WTC11 (cell line): Measurements from ENCODE around the gene PRR15L. TPM values are rescaled to one million over a fixed set of nuclear protein-coding genes. Genes with fewer than 3 reads are reported as not detected.

Experiments
- ATAC-seq: fragments of 200-7000 bp; cut with Tn5 transposase; 2 replicates; pipeline ENCODE4 v1.10.0; 2021; ENCODE audit warnings: mild to moderate bottlenecking, moderate library complexity
- CTCF ChIA-PET: fragments of 300-600 bp; sonication (Branson Sonifier 250); formaldehyde crosslinking; loops from one replicate; lab custom pipeline; 2021; ENCODE audit warnings: antibody characterized with exemption; lab: Charles Lee
- POLR2A ChIA-PET: fragments of 350-600 bp; sonication (Branson Sonifier 250); formaldehyde crosslinking; loops from one replicate; lab custom pipeline; 2021; ENCODE audit warnings: antibody characterized with exemption; lab: Charles Lee
- DNase-seq: peaks from one replicate; pipeline ENCODE4 v3.0.0; 2021; ENCODE audit warnings: low spot score
- H3K27ac Mint-ChIP-seq: 2 replicates; pipeline ENCODE4 v1.8.0; 2021; ENCODE audit warnings: mixed read lengths
- H3K27me3 Mint-ChIP-seq: 2 replicates; pipeline ENCODE4 v1.8.0; 2021; ENCODE audit warnings: low read depth, mild to moderate bottlenecking, moderate library complexity, mixed read lengths
- H3K36me3 Mint-ChIP-seq: 2 replicates; pipeline ENCODE4 v1.8.0; 2021; ENCODE audit warnings: mixed read lengths
- H3K4me1 Mint-ChIP-seq: 2 replicates; pipeline ENCODE4 v1.8.0; 2022; ENCODE audit warnings: mixed read lengths
- H3K4me3 Mint-ChIP-seq: 2 replicates; pipeline ENCODE4 v1.8.0; 2021; ENCODE audit warnings: mild to moderate bottlenecking, moderate library complexity, mixed read lengths
- H3K9me3 Mint-ChIP-seq: 2 replicates; pipeline ENCODE4 v1.8.0; 2021; ENCODE audit warnings: mixed read lengths
- CREB1 ChIP-seq: sonication (generic); formaldehyde crosslinking; IDR thresholded peaks from 2 replicates; pipeline ENCODE4 v1.8.0; 2023; ENCODE audit warnings: mild to moderate bottlenecking, missing genetic modification reagents
- ETV6 ChIP-seq: sonication (generic); formaldehyde crosslinking; IDR thresholded peaks from 2 replicates; pipeline ENCODE4 v1.8.1; 2022; ENCODE audit warnings: mild to moderate bottlenecking, missing genetic modification reagents
- GABPB1 ChIP-seq: sonication (generic); formaldehyde crosslinking; IDR thresholded peaks from 2 replicates; pipeline ENCODE4 v1.8.1; 2023; ENCODE audit warnings: mild to moderate bottlenecking, missing genetic modification reagents
- JAZF1 ChIP-seq: fragments of 250-450 bp; sonication (Bioruptor Pico); IDR thresholded peaks from 2 replicates; pipeline ENCODE4 v1.9.0; 2021; ENCODE audit warnings: moderate library complexity, mild to moderate bottlenecking, inconsistent platforms
- NFE2L1 ChIP-seq: sonication (generic); formaldehyde crosslinking; IDR thresholded peaks from 2 replicates; pipeline ENCODE4 v1.8.1; 2023; ENCODE audit warnings: missing genetic modification reagents
- NR3C1 ChIP-seq: sonication (generic); formaldehyde crosslinking; conservative IDR thresholded peaks from 2 replicates; pipeline ENCODE4 v1.8.1; 2023; ENCODE audit warnings: low read depth, mild to moderate bottlenecking, missing genetic modification reagents
- RELA ChIP-seq: sonication (generic); formaldehyde crosslinking; IDR thresholded peaks from 2 replicates; pipeline ENCODE4 v1.8.1; 2022; ENCODE audit warnings: missing genetic modification reagents, mild to moderate bottlenecking, borderline replicate concordance
- SMAD3 ChIP-seq: sonication (generic); formaldehyde crosslinking; IDR thresholded peaks from 2 replicates; pipeline ENCODE4 v1.8.0; 2022; ENCODE audit warnings: missing genetic modification reagents, mild to moderate bottlenecking, borderline replicate concordance
- SMAD4 ChIP-seq: sonication (generic); formaldehyde crosslinking; IDR thresholded peaks from 2 replicates; pipeline ENCODE4 v1.8.0; 2022; ENCODE audit warnings: mild to moderate bottlenecking, missing genetic modification reagents
- SP1 ChIP-seq: sonication (generic); formaldehyde crosslinking; conservative IDR thresholded peaks from 2 replicates; pipeline ENCODE4 v1.8.1; 2022; ENCODE audit warnings: missing genetic modification reagents
- TEAD1 ChIP-seq: sonication (generic); formaldehyde crosslinking; IDR thresholded peaks from 2 replicates; pipeline ENCODE4 v1.8.0; 2022; ENCODE audit warnings: mild to moderate bottlenecking, missing genetic modification reagents
- ZNF138 ChIP-seq: sonication (generic); formaldehyde crosslinking; conservative IDR thresholded peaks from 2 replicates; pipeline ENCODE4 v1.8.1; 2022; ENCODE audit warnings: mild to moderate bottlenecking, moderate library complexity, missing genetic modification reagents
- ZNF263 ChIP-seq: sonication (generic); formaldehyde crosslinking; IDR thresholded peaks from 2 replicates; pipeline ENCODE4 v1.8.1; 2022; ENCODE audit warnings: low read depth, mild to moderate bottlenecking, moderate library complexity, missing genetic modification reagents
- ZNF416 ChIP-seq: fragments of 250-450 bp; sonication (Bioruptor Pico); IDR thresholded peaks from 2 replicates; pipeline ENCODE4 v1.9.0; 2021; ENCODE audit warnings: mild to moderate bottlenecking, inconsistent platforms
- ZNF423 ChIP-seq: fragments of 250-450 bp; sonication (Bioruptor Pico); IDR thresholded peaks from 2 replicates; pipeline ENCODE4 v2.1.2; 2022; ENCODE audit warnings: mild to moderate bottlenecking, moderate library complexity
- ZNF671 ChIP-seq: fragments of 250-450 bp; sonication (Bioruptor Pico); IDR thresholded peaks from 2 replicates; pipeline ENCODE4 v1.8.0; 2021; ENCODE audit warnings: mild to moderate bottlenecking
- total RNA-seq: library from RNA; stranded (reverse); gene quantifications from 3 replicates; pipeline ENCODE4 v1.2.3, GENCODE V29; 2021
- TF ChIP-seq, protein P1 (sequence below): fragments of 250-450 bp; sonication (Bioruptor Pico); IDR thresholded peaks from 2 replicates; pipeline ENCODE4 v1.9.0; 2021; ENCODE audit warnings: mild to moderate bottlenecking
- TF ChIP-seq, protein P2 (sequence below): sonication (generic); formaldehyde crosslinking; IDR thresholded peaks from 2 replicates; pipeline ENCODE4 v1.8.1; 2023; ENCODE audit warnings: mild to moderate bottlenecking, moderate library complexity, missing genetic modification reagents
- TF ChIP-seq, protein P3 (sequence below): sonication (generic); formaldehyde crosslinking; conservative IDR thresholded peaks from 2 replicates; pipeline ENCODE4 v1.8.1; 2023; ENCODE audit warnings: mild to moderate bottlenecking, low read depth, missing genetic modification reagents, moderate library complexity
- TF ChIP-seq, protein P4 (sequence below): sonication (generic); formaldehyde crosslinking; IDR thresholded peaks from 2 replicates; pipeline ENCODE4 v1.8.1; 2022; ENCODE audit warnings: low read depth, missing genetic modification reagents, borderline replicate concordance
- TF ChIP-seq, protein P5 (sequence below): sonication (generic); formaldehyde crosslinking; IDR thresholded peaks from 2 replicates; pipeline ENCODE4 v1.8.1; 2023; ENCODE audit warnings: mild to moderate bottlenecking, missing genetic modification reagents, moderate library complexity
- TF ChIP-seq, protein P6 (sequence below): fragments of 250-450 bp; sonication (Bioruptor Pico); conservative IDR thresholded peaks from 2 replicates; pipeline ENCODE4 v1.9.0; 2021; ENCODE audit warnings: mild to moderate bottlenecking
- TF ChIP-seq, protein P7 (sequence below): sonication (generic); formaldehyde crosslinking; IDR thresholded peaks from 2 replicates; pipeline ENCODE4 v1.8.0; 2023; ENCODE audit warnings: missing genetic modification reagents
- TF ChIP-seq, protein P8 (sequence below): sonication (generic); formaldehyde crosslinking; IDR thresholded peaks from 2 replicates; pipeline ENCODE4 v1.8.1; 2023; ENCODE audit warnings: mild to moderate bottlenecking, missing genetic modification reagents

Gene PRR15L
- total RNA-seq, 1 experiment from 2014 or later: 0.59 TPM

DNA sequence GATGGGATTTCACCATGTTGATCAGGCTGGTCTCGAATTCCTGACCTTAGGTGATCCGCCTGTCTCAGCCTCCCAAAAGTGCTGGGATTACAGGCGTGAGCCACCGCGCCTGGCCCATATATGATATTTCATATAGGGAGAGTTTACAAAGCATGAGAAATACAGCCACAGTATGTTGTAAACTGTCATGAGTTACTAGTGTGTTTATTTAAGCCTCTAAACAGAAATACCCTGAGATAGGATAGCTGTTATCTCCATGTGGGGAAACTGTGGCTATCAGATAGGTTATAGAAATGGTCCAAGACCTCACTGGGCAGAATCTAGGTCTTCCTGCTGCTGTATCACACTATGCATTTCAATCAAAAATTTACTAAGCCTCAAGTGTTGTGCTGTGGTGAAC, 11.2 kb upstream of the PRR15L start (continued):
- TF ChIP-seq, protein P1, sequence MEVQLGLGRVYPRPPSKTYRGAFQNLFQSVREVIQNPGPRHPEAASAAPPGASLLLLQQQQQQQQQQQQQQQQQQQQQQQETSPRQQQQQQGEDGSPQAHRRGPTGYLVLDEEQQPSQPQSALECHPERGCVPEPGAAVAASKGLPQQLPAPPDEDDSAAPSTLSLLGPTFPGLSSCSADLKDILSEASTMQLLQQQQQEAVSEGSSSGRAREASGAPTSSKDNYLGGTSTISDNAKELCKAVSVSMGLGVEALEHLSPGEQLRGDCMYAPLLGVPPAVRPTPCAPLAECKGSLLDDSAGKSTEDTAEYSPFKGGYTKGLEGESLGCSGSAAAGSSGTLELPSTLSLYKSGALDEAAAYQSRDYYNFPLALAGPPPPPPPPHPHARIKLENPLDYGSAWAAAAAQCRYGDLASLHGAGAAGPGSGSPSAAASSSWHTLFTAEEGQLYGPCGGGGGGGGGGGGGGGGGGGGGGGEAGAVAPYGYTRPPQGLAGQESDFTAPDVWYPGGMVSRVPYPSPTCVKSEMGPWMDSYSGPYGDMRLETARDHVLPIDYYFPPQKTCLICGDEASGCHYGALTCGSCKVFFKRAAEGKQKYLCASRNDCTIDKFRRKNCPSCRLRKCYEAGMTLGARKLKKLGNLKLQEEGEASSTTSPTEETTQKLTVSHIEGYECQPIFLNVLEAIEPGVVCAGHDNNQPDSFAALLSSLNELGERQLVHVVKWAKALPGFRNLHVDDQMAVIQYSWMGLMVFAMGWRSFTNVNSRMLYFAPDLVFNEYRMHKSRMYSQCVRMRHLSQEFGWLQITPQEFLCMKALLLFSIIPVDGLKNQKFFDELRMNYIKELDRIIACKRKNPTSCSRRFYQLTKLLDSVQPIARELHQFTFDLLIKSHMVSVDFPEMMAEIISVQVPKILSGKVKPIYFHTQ (CRISPR knock-in tag): no peak
- TF ChIP-seq ZNF263 (no peak), TEAD1 (CRISPR knock-in tag) (no peak), NR3C1 (no peak), SMAD4 (CRISPR knock-in tag) (no peak), RELA (no peak), GABPB1 (no peak), ZNF416 (CRISPR knock-in tag) (no peak), SP1 (CRISPR knock-in tag) (no peak), SMAD3 (CRISPR knock-in tag) (no peak)
- TF ChIP-seq, protein P2, sequence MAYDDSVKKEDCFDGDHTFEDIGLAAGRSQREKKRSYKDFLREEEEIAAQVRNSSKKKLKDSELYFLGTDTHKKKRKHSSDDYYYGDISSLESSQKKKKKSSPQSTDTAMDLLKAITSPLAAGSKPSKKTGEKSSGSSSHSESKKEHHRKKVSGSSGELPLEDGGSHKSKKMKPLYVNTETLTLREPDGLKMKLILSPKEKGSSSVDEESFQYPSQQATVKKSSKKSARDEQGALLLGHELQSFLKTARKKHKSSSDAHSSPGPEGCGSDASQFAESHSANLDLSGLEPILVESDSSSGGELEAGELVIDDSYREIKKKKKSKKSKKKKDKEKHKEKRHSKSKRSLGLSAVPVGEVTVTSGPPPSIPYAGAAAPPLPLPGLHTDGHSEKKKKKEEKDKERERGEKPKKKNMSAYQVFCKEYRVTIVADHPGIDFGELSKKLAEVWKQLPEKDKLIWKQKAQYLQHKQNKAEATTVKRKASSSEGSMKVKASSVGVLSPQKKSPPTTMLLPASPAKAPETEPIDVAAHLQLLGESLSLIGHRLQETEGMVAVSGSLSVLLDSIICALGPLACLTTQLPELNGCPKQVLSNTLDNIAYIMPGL: no peak
- TF ChIP-seq, protein P3, sequence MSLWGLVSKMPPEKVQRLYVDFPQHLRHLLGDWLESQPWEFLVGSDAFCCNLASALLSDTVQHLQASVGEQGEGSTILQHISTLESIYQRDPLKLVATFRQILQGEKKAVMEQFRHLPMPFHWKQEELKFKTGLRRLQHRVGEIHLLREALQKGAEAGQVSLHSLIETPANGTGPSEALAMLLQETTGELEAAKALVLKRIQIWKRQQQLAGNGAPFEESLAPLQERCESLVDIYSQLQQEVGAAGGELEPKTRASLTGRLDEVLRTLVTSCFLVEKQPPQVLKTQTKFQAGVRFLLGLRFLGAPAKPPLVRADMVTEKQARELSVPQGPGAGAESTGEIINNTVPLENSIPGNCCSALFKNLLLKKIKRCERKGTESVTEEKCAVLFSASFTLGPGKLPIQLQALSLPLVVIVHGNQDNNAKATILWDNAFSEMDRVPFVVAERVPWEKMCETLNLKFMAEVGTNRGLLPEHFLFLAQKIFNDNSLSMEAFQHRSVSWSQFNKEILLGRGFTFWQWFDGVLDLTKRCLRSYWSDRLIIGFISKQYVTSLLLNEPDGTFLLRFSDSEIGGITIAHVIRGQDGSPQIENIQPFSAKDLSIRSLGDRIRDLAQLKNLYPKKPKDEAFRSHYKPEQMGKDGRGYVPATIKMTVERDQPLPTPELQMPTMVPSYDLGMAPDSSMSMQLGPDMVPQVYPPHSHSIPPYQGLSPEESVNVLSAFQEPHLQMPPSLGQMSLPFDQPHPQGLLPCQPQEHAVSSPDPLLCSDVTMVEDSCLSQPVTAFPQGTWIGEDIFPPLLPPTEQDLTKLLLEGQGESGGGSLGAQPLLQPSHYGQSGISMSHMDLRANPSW (CRISPR knock-in tag): no peak
- TF ChIP-seq, protein P4, sequence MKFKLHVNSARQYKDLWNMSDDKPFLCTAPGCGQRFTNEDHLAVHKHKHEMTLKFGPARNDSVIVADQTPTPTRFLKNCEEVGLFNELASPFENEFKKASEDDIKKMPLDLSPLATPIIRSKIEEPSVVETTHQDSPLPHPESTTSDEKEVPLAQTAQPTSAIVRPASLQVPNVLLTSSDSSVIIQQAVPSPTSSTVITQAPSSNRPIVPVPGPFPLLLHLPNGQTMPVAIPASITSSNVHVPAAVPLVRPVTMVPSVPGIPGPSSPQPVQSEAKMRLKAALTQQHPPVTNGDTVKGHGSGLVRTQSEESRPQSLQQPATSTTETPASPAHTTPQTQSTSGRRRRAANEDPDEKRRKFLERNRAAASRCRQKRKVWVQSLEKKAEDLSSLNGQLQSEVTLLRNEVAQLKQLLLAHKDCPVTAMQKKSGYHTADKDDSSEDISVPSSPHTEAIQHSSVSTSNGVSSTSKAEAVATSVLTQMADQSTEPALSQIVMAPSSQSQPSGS (CRISPR knock-in tag): no peak
- TF ChIP-seq, protein P5, sequence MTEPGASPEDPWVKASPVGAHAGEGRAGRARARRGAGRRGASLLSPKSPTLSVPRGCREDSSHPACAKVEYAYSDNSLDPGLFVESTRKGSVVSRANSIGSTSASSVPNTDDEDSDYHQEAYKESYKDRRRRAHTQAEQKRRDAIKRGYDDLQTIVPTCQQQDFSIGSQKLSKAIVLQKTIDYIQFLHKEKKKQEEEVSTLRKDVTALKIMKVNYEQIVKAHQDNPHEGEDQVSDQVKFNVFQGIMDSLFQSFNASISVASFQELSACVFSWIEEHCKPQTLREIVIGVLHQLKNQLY (CRISPR knock-in tag): no peak

DNA sequence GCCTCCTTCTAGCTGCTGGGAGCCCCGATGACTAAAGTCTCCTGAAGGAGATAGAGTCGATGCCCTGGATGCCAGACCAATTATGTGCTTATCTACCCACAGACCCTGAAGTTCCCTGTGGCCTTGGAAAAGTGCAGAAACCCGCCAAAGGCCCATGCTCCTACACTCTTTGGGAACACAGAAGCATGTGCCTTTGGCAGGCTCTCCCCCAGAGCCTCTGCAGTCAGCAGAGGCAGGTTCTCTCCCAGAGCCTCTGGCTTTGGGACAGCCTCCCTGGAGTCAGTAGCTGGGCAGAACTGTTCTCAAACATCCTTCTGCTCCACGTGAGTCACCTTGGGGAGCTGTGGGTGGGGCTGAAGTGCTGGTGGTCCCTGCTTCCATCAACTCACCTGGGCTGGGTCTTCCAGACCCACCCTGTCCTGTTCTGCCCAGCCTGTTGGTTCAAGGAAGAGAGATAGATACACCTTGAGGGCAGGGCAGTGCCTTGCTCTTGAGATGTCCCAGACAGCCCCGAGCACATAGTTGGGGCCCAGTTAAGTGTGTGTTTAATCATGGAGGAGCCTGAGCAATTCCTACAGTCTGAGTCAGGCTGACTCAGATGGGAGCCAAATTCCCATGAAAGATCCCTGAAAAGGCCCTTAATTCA, 10.0 kb upstream of the PRR15L start:
- ATAC-seq (no peak), DNase-seq (no peak)
- ChIA-PET POLR2A (no interaction called here), CTCF (interaction anchor here (1.6 to 5.4 kb wide), 3 partner anchors 13 to 21 kb away, joined by 3 to 119 read pairs (median 104); partner anchors contain the start of gene PRR15L)
- H3K27ac Mint-ChIP-seq: no peak overlapping the region
- no peaks in the 10 kb centered on the region for H3K36me3 Mint-ChIP-seq
- peaks cover 14% of the 10 kb centered on the region for H3K4me1 Mint-ChIP-seq
- H3K27me3 Mint-ChIP-seq: peaks cover 30% of the 10 kb centered on the region
- H3K9me3 Mint-ChIP-seq: peaks cover 3% of the 10 kb centered on the region
- no peak overlapping the region for H3K4me3 Mint-ChIP-seq
- TF ChIP-seq CREB1 (CRISPR knock-in tag) (no peak), NFE2L1 (CRISPR knock-in tag) (no peak), SMAD4 (CRISPR knock-in tag) (no peak), ZNF138 (CRISPR knock-in tag) (no peak), ETV6 (no peak), JAZF1 (CRISPR knock-in tag) (no peak), ZNF671 (CRISPR knock-in tag) (no peak), NR3C1 (no peak), ZNF423 (no peak)
- TF ChIP-seq, protein P6, sequence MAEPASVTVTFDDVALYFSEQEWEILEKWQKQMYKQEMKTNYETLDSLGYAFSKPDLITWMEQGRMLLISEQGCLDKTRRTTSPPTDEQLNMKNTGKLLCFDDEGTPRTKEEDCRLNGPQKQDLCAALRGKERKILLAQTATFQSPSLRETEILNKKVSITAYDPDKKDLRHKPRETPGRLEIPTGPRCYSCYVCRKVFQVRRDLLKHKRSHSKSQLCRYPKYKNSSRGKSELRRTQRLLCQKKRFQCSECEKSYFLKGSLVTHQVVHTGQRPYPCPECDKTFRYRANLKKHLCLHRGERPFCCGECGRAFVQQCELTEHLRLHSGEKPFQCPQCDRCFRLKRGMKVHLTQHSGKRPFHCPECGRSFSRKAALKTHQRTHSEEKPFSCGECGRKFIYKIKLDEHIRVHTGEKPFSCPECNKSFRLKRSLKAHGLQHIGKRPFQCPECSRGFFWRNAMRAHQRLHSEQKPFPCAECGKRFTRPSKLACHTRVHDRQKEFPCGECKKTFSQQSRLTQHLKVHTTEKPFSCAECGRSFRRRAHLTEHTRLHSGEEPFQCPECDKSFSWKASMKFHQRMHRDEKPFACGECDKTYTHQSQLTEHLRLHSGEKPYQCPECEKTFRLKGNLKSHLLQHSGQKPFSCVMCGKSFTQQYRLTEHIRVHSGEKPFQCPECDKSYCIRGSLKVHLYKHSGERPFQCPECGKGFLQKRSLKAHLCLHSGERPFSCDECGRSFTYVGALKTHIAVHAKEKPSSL (CRISPR knock-in tag): no peak
- TF ChIP-seq, protein P7, sequence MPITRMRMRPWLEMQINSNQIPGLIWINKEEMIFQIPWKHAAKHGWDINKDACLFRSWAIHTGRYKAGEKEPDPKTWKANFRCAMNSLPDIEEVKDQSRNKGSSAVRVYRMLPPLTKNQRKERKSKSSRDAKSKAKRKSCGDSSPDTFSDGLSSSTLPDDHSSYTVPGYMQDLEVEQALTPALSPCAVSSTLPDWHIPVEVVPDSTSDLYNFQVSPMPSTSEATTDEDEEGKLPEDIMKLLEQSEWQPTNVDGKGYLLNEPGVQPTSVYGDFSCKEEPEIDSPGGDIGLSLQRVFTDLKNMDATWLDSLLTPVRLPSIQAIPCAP (CRISPR knock-in tag): no peak
- TF ChIP-seq, protein P8, sequence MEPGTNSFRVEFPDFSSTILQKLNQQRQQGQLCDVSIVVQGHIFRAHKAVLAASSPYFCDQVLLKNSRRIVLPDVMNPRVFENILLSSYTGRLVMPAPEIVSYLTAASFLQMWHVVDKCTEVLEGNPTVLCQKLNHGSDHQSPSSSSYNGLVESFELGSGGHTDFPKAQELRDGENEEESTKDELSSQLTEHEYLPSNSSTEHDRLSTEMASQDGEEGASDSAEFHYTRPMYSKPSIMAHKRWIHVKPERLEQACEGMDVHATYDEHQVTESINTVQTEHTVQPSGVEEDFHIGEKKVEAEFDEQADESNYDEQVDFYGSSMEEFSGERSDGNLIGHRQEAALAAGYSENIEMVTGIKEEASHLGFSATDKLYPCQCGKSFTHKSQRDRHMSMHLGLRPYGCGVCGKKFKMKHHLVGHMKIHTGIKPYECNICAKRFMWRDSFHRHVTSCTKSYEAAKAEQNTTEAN (CRISPR knock-in tag): no peak
